HepG2 (cell line): Measurements from ENCODE around the gene OGFOD3. TPM values are rescaled to one million over a fixed set of nuclear protein-coding genes. Genes with fewer than 3 reads are reported as not detected.
A peak's percentile ranks its signal among the peaks of the same experiment; 100 is the strongest.

ENCODE experiments used
- ARHGAP35 ChIP-seq: sonication (generic); formaldehyde crosslinking; IDR thresholded peaks from 2 replicates; pipeline ENCODE4 v1.9.0; 2022; ENCODE audit warnings: mild to moderate bottlenecking, inconsistent platforms, moderate library complexity, missing genetic modification reagents, borderline replicate concordance
- EED ChIP-seq: sonication (generic); formaldehyde crosslinking; IDR thresholded peaks from 2 replicates; pipeline ENCODE4 v1.5.0; 2020; ENCODE audit warnings: mild to moderate bottlenecking, missing genetic modification reagents
- FOXM1 ChIP-seq: sonication (generic); formaldehyde crosslinking; IDR thresholded peaks from 2 replicates; pipeline ENCODE4 v1.5.0; 2020; ENCODE audit warnings: missing genetic modification reagents
- HOXA3 ChIP-seq: sonication (generic); formaldehyde crosslinking; IDR thresholded peaks from 2 replicates; pipeline ENCODE4 v1.5.0; 2020; ENCODE audit warnings: missing genetic modification reagents
- HOXA5 ChIP-seq: sonication (generic); formaldehyde crosslinking; IDR thresholded peaks from 2 replicates; pipeline ENCODE4 v1.4.0; 2020; ENCODE audit warnings: missing genetic modification reagents
- ISX ChIP-seq: sonication (generic); formaldehyde crosslinking; conservative IDR thresholded peaks from 2 replicates; pipeline ENCODE4 v1.5.0; 2020; ENCODE audit warnings: missing genetic modification reagents
- MAF1 ChIP-seq: sonication (generic); formaldehyde crosslinking; IDR thresholded peaks from 2 replicates; pipeline ENCODE4 v1.5.0; 2020; ENCODE audit warnings: missing genetic modification reagents, borderline replicate concordance
- MEF2D ChIP-seq: sonication (generic); formaldehyde crosslinking; IDR thresholded peaks from 2 replicates; pipeline ENCODE4 v1.5.1; 2020; ENCODE audit warnings: mild to moderate bottlenecking, missing genetic modification reagents
- MYC ChIP-seq: sonication (generic); formaldehyde crosslinking; IDR thresholded peaks from 2 replicates; pipeline ENCODE4 v1.9.0; 2021; ENCODE audit warnings: missing genetic modification reagents, borderline replicate concordance
- NR2F1 ChIP-seq, 2 experiments: fragments of 450-650 bp in 1 of 2; formaldehyde crosslinking in 1 of 2; IDR thresholded peaks; 2 replicates each; pipeline versions ENCODE4 v1.5.0 to v1.6.1; 2016 to 2020; ENCODE audit warnings: mild to moderate bottlenecking in 1 of 2, missing compliant biosample characterization in 1 of 2, missing genetic modification reagents in 1 of 2, moderate library complexity in 1 of 2
- POGZ ChIP-seq: sonication (generic); formaldehyde crosslinking; IDR thresholded peaks from 2 replicates; pipeline ENCODE4 v1.4.0; 2020; ENCODE audit warnings: mild to moderate bottlenecking, missing genetic modification reagents
- SMYD3 ChIP-seq: sonication (generic); formaldehyde crosslinking; IDR thresholded peaks from 2 replicates; pipeline ENCODE4 v1.8.1; 2023; ENCODE audit warnings: mild to moderate bottlenecking, missing genetic modification reagents
- TAF1 ChIP-seq: sonication (generic); formaldehyde crosslinking; IDR thresholded peaks from 2 replicates; pipeline ENCODE4 v1.4.0; 2020; ENCODE audit warnings: missing genetic modification reagents
- ZKSCAN5 ChIP-seq: sonication (generic); formaldehyde crosslinking; IDR thresholded peaks from 2 replicates; pipeline ENCODE4 v1.5.1; 2020; ENCODE audit warnings: mild to moderate bottlenecking, missing genetic modification reagents
- ZNF720 ChIP-seq: sonication (generic); formaldehyde crosslinking; IDR thresholded peaks from 2 replicates; pipeline ENCODE4 v1.4.0; 2020; ENCODE audit warnings: missing genetic modification reagents
- ZNF75D ChIP-seq: sonication (generic); formaldehyde crosslinking; IDR thresholded peaks from 2 replicates; pipeline ENCODE4 v1.8.1; 2023; ENCODE audit warnings: missing genetic modification reagents, mild to moderate bottlenecking, borderline replicate concordance
- ZNF766 ChIP-seq: sonication (generic); formaldehyde crosslinking; IDR thresholded peaks from 2 replicates; pipeline ENCODE4 v1.5.0; 2020; ENCODE audit warnings: missing genetic modification reagents, borderline replicate concordance
- ZSCAN20 ChIP-seq: sonication (generic); formaldehyde crosslinking; IDR thresholded peaks from 2 replicates; pipeline ENCODE4 v1.4.0; 2020; ENCODE audit warnings: missing genetic modification reagents, mild to moderate bottlenecking, borderline replicate concordance
- polyA plus RNA-seq, 8 experiments: library from polyadenylated mRNA; depleted of rRNA in 3 of 8; stranded (reverse) in 7 of 8; unstranded in 1 of 8; fragments of >200 nt; fragmentation: Illumina TruSeq in 4 of 8; extraction: Trizol in 4 of 8; gene quantifications; 2 replicates each; pipeline versions ENCODE4 v1.2.1 to v1.2.3, GENCODE V29; 2011 to 2016; ENCODE audit warnings: low read depth in 4 of 8, missing spikeins in 1 of 8, mixed read lengths in 1 of 8; ENCODE audit not compliant: insufficient read depth in 1 of 8
- total RNA-seq, 5 experiments: library from RNA; depleted of rRNA; stranded (reverse); fragments of >200 nt; fragmentation: Illumina TruSeq; extraction: Trizol; gene quantifications; 2 replicates each; pipeline ENCODE4 v1.2.3, GENCODE V29; 2016; ENCODE audit warnings: low read depth in 1 of 5
- TF ChIP-seq, protein P1 (sequence below): sonication (generic); formaldehyde crosslinking; IDR thresholded peaks from one replicate; pipeline ENCODE4 v1.5.1; 2020; ENCODE audit warnings: mild to moderate bottlenecking, missing genetic modification reagents; ENCODE audit errors: not compliant biosample characterization
- TF ChIP-seq, protein P2 (sequence below), 2 experiments: fragments of 450-650 bp in 1 of 2; sonication (generic) in 1 of 2; formaldehyde crosslinking; IDR thresholded peaks; 2 replicates each; pipeline versions ENCODE4 v1.5.0 to v1.8.0; 2020 to 2022; ENCODE audit warnings: mild to moderate bottlenecking in 1 of 2, missing genetic modification reagents in 1 of 2
- TF ChIP-seq, protein P3 (sequence below): sonication (generic); IDR thresholded peaks from 2 replicates; pipeline ENCODE4 v1.6.1; 2016; ENCODE audit warnings: low read depth, borderline replicate concordance

Gene OGFOD3
- total and polyA plus RNA-seq, 2 of the 13 experiments (the other 11 are each of a cell fraction or from before 2014, with no cell fraction given) = 40.0 to 42.1 TPM

DNA sequence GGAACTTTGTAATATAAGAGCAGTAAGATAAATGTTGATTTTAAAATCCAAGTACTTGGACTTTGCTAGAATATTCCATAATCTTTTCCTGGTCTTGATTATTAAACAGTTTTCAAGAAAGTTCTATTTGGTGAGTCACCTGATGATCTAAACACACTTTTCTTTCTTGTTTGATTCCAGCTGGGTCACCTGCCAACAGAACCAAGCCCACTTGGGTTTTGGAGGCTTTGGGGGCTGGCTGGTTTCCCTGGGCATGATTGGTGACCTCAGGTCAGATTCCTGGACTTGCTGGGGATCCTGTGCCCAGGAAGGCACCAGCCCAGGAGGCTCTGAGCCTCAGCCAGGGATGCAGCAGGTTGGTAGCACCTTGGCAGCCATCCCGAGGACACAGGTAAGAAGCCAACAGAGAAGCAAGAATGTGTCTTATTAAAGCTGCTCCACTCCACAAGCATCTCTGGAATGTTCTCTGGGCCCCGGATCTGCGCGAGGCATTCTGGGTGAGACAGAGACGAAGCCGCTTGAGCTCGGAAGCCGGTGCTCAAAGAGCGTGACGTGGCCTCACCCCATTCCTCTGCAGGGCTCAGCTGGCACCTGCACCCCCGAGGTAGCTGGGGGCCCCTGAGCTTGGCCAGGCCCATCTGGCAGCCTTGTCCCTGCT is 62.5 kb downstream of the OGFOD3 start (continued):
- TF ChIP-seq ZNF766 (CRISPR knock-in tag) = peak; percentile 50; the same call in 1 of the 2 replicates
- 0 out of 2 replicates have a peak, but pooled peaks have one; percentile 39 for TF ChIP-seq ZNF75D
- TF ChIP-seq FOXM1 = no peak
- TF ChIP-seq TAF1 (CRISPR knock-in tag) = no peak
- TF ChIP-seq, protein P1, sequence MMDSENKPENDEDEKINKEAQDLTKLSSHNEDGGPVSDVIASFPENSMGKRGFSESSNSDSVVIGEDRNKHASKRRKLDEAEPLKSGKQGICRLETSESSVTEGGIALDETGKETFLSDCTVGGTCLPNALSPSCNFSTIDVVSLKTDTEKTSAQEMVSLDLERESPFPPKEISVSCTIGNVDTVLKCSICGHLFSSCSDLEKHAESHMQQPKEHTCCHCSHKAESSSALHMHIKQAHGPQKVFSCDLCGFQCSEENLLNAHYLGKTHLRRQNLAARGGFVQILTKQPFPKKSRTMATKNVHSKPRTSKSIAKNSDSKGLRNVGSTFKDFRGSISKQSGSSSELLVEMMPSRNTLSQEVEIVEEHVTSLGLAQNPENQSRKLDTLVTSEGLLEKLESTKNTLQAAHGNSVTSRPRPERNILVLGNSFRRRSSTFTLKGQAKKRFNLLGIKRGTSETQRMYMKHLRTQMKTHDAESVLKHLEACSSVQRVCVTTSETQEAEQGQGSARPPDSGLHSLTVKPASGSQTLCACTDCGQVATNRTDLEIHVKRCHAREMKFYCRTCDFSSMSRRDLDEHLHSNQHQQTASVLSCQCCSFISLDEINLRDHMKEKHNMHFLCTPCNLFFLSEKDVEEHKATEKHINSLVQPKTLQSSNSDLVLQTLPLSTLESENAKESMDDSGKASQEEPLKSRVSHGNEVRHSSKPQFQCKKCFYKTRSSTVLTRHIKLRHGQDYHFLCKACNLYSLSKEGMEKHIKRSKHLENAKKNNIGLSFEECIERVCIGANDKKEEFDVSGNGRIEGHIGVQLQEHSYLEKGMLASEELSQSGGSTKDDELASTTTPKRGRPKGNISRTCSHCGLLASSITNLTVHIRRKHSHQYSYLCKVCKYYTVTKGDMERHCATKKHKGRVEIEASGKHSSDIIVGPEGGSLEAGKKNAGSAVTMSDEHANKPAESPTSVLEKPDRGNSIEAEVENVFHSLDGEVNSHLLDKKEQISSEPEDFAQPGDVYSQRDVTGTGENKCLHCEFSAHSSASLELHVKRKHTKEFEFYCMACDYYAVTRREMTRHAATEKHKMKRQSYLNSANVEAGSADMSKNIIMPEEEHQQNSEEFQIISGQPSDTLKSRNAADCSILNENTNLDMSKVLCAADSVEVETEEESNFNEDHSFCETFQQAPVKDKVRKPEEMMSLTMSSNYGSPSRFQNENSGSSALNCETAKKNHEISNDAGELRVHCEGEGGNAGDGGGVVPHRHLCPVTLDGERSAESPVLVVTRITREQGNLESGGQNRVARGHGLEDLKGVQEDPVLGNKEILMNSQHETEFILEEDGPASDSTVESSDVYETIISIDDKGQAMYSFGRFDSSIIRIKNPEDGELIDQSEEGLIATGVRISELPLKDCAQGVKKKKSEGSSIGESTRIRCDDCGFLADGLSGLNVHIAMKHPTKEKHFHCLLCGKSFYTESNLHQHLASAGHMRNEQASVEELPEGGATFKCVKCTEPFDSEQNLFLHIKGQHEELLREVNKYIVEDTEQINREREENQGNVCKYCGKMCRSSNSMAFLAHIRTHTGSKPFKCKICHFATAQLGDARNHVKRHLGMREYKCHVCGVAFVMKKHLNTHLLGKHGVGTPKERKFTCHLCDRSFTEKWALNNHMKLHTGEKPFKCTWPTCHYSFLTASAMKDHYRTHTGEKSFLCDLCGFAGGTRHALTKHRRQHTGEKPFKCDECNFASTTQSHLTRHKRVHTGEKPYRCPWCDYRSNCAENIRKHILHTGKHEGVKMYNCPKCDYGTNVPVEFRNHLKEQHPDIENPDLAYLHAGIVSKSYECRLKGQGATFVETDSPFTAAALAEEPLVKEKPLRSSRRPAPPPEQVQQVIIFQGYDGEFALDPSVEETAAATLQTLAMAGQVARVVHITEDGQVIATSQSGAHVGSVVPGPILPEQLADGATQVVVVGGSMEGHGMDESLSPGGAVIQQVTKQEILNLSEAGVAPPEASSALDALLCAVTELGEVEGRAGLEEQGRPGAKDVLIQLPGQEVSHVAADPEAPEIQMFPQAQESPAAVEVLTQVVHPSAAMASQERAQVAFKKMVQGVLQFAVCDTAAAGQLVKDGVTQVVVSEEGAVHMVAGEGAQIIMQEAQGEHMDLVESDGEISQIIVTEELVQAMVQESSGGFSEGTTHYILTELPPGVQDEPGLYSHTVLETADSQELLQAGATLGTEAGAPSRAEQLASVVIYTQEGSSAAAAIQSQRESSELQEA = no peak
- TF ChIP-seq ZKSCAN5 (CRISPR knock-in tag) = no peak
- TF ChIP-seq ARHGAP35 (CRISPR knock-in tag) = no peak
- peak; percentile 55 for TF ChIP-seq HOXA3 (CRISPR knock-in tag)
- no peak for TF ChIP-seq NR2F1 (CRISPR knock-in tag; IDR thresholded peaks at IDR 0.05)
- TF ChIP-seq EED (CRISPR knock-in tag) = no peak
- peak; percentile 41; the same call in 1 of the 2 replicates for TF ChIP-seq MYC (CRISPR knock-in tag)
- TF ChIP-seq HOXA5 (CRISPR knock-in tag) = no peak
- 0 out of 2 replicates have a peak, but pooled peaks have one; percentile 43 for TF ChIP-seq MAF1 (CRISPR knock-in tag)
- TF ChIP-seq ZSCAN20 (CRISPR knock-in tag) = no peak
- no peak for TF ChIP-seq ISX (CRISPR knock-in tag)
- TF ChIP-seq SMYD3 (CRISPR knock-in tag) = no peak
- no peak for TF ChIP-seq POGZ
- TF ChIP-seq ZNF720 (CRISPR knock-in tag) = no peak
- no peak for TF ChIP-seq MEF2D (CRISPR knock-in tag)
- TF ChIP-seq, protein P2, sequence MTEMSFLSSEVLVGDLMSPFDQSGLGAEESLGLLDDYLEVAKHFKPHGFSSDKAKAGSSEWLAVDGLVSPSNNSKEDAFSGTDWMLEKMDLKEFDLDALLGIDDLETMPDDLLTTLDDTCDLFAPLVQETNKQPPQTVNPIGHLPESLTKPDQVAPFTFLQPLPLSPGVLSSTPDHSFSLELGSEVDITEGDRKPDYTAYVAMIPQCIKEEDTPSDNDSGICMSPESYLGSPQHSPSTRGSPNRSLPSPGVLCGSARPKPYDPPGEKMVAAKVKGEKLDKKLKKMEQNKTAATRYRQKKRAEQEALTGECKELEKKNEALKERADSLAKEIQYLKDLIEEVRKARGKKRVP (CRISPR knock-in tag; IDR thresholded peaks at IDR 0.05) = no peak
- TF ChIP-seq, protein P3, sequence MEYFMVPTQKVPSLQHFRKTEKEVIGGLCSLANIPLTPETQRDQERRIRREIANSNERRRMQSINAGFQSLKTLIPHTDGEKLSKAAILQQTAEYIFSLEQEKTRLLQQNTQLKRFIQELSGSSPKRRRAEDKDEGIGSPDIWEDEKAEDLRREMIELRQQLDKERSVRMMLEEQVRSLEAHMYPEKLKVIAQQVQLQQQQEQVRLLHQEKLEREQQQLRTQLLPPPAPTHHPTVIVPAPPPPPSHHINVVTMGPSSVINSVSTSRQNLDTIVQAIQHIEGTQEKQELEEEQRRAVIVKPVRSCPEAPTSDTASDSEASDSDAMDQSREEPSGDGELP = no peak
